HG02588 (cell line): ENCODE results near the gene DCLK2.

Experiments used
- ATAC-seq: cut with Tn5 transposase; IDR thresholded peaks from one replicate; pipeline ENCODE4 v1.9.1; 2021; ENCODE audit warnings: mild to moderate bottlenecking, moderate library complexity; ENCODE audit not compliant: unreplicated experiment

DCLK2 gene

DNA sequence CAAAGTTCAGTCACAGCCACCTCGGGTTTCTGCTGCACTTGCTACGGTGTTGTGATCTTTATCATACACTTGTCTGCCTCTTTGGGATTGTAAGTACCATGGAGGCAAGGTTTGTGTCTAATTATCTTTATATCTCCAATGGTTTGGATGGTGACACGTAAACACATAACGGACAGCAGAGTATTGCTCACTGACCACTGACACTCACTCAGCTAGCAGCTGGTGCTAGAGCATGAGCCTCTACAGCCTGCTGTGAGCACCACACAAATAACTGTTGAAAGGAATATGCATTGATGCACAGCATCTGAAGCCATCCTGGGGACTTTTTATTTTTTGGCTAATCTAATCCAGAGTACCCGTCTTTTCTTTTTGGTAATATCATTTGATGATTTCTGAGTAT, 156.0 kb downstream of the DCLK2 start:
- no peak for ATAC-seq

DNA sequence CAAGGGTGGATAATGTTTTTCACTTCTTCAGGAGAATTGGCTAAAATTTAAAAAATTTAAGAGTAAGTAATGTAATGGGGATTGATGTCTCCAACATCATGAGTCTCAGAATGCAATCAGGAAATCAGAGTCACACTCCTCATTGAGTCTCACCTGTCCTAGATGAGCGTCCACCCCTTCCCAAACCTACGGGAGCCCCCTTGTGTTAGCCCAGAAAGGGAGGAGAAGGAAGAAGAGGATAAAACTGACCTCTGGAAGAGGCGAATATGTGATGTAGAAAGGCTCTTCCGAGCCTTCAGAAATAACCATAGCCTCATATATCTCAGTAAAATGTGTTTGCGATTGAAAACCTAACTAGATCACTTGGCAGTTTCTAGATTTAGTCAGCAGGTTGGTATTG, 157.1 kb downstream of the DCLK2 start:
- no peak for ATAC-seq

DNA sequence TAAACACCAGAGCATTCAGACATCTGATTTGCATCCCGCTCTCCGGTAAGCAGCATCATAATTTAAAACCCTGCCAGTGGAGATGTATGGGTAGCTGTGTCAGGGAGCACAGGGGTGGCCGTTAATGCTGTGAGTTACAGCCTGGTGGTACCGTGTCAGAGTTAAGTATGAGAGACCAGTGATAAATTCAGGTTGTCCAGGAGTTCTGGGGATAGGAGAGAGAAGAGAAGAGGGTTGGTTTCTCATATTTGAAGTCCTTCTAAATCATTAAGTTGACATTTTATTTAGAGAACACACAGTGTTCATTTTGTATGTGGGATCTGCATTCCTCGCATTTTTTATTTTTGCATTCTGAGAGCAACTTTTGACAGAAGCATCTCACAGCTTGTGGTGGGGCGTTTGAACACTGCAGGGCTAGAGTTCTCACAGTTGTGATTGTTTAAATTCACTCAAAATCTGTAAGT, 157.6 kb downstream of the DCLK2 start:
- ATAC-seq = no peak

DNA sequence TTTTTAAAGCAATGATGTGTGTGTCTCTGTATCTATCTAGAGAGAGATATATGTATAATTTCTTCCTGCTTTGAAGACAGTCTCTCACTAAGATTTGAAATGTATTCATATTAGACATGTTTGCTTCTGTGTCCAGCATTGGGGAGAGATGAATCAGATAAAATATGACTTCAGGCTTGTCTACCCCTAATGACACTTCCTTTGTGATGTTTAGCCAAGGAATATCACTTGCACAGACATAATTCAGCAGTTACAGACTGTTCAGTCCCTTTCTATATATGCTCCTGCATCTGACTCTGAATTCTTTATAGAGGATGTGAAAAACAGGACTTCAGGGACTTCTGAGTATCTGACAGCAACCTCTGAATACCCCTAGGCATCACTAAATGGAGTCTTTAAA, 158.4 kb downstream of the DCLK2 start:
- no peak for ATAC-seq

DNA sequence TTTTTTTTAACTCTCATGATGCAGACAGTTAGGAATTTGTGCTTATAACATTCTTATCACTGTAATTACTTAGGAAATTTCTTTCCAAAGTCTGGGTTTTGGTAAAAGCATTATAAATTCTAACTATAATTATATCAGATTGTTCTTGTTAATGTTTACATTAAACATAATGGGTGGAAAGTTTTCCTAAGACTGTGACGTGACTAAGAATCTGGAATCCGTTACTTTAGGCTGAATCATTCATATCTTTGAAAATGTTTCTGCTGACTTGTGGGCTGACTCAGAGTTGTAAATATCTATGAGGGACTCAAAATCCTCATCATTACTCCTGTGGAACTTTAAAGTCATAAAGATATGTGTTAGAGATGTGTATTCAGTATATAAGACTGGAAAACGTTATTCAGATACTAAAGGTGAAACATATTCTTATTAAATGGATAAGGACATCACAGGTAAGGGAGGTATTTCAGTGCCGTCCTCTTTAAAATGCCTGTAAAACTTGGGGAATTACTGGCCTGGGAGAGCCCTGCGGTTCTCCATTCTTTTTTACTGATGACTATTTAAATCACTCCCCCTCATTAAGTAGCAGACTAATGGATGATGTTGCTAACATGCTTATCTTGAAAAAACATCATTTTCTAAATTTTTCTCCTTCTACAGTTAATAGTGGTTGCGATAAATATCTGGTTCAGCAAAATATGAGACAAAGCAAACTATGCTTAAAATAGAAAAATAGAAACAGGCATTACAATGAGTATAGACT, 159.0 kb downstream of the DCLK2 start:
- no peak for ATAC-seq

DNA sequence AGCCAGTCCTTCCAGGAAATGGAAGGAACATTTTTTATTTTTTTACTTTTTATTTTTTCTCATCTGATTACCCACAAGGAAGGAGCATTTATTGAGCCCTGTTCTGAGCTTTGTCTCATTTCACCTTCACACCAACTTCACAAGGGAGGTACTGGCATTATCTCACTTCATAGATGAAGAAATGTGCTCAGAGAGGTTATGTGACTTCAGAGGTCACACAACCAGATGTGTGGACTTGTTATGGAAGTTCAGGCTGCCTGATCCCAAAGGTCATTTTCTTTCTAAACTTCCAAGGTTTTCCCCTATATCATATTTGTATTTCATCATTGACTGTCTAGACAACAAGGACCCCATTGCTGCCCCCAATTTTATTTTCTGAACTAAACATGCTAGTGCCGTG, 160.3 kb downstream of the DCLK2 start:
- no peak for ATAC-seq

DNA sequence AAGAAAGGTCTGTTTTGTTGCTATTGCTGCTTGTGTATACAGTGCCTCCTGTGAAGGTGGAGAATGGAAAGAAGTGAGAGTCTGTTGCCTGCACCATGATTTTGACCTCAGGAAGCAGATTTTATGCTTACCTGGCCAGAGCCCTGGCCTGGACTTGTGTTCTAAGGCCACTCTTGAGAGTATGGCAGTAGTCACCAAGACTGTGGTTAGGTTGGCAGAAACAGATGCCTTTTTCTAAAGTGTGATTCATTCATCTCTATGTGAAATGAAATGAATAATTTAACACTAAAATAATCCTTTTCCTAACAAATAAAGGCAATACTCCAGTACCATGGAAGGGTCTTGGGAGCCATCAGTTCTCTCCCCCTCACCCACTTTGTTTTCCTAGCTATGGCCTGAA, 161.8 kb downstream of the DCLK2 start:
- no peak for ATAC-seq

DNA sequence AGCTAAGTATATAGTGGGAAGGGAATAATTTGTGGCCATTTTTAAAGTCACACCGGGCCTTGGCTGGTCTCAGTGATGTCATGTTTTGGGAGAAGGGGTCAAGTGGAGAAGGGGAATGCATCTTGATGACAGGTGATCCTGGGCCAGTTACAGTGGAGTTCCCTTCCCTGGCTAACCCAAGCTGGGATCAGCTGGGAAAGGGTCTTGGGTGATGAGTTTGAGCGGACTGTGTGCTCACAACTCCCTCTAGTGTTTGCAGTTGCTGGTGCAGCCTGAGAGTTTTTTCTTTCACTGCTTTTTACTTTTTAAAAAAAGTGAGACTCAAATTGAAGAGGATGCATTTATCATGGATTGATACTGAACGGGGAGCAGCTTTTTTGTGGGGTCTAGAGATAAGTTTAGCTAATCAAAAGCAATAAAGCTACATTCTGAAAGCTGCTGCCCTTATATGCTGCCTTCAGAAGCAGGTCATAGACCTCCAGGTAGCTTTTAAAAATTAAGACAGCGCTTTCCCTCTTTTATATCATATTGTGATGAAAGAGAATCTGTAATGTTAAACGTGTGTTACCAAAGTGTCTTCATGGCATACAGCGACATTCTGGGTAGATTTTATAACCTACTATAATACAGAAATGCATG, 164.7 kb downstream of the DCLK2 start:
- ATAC-seq = no peak

DNA sequence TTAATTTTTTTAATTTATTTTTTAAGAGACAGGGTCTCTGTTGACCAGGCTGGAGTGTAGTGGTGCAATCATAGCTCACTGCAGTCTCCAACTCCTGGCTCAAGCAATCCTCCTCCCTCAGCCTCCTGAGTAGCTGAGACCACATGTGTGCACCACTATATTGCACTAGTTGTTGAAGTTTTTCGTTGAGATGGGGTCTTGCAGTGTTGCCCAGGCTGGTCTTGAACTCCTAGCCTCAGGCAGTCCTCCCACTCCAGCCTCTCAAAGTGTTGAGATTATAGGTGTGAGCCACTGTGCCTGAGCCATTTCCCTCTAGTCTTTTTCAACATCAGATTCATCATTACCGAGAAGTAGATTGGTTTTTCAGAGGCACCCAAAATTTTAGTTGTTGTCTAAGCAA, 165.7 kb downstream of the DCLK2 start:
- no peak for ATAC-seq

DNA sequence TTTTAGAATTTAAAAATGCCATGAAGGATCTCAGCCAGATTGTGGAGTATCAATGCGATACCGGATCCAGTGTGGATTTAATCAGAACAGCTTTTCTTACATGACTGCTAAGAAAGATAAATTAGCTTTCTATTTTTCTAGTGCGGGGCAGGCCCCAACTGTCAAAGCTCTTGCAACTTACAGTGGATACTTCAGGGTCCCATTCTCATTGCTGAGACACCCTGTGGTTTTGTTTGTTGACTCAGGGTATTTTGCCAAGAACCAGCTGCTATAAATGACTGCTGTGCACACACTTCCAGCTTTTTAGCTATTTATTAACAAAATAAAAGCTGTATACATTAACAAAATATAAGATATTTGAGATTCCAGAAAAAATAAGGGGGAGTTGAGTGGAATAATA, 166.4 kb downstream of the DCLK2 start:
- no peak for ATAC-seq

DNA sequence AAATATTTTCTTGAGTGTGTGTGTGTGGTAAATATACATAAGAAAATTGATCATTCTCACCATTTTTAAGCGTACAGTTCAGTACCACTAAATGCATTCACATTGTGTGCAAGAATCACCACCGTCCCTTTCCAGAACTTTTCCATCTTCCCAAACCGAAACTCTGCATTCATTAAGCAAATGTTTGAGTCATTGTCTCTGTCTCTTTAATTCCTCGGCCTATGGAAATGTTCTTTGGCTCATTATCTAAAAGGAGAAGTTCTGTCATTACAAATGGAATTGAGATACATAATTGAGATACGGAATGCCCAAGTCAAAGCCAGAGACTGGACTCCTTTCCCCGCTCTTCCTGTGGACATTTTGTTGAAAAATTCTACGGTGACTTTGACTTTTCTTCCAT, 168.9 kb downstream of the DCLK2 start:
- no peak for ATAC-seq

DNA sequence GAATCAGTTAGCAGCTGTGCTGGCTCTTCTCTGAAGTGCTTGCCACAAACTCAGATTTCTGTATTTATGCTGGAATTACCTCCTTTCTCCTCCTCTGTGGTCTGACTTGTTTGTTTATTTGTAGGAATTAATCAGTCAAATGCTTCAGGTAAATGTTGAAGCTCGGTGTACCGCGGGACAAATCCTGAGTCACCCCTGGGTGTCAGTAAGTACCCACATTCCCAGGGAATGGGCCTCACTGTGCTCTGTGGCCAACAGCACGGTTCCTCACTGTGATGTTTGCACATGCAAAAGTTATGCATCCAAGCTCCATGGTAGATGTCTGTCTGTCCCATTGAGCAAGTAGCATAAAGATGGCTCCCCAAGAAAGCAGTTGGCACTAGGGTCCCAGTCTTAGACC, 169.9 kb downstream of the DCLK2 start:
- ATAC-seq = no peak

DNA sequence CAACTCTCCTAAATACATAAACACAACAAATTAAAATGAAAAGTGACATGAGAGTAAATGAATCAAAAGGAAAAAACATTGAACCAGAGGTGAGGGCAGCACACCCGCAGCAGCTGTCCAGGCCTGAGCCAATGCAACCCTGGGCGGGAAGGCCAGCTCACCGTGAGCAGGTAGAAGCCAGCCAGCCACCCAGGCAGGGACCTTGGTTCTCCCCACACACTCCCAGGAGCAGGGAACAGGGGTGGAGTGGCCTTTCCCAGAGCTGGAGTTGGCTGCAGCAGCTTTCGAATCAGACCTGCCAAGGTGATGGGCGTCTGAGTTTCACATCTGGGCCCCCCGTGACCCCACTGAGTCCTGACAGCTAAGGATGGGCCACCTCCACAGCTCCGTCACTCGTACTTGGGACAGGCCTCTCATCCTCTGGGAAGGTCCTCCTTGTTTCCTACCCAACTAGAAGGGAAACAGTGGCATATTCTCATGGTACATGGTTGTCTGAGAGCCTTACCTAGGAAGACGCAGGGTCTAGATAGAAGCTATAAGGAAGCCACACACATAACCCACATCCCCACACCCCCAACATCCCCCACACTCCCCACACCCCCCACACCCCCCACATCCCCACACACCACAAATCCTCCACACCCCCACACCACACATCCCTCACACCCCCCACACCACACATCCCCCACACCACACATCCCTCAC, 172.2 kb downstream of the DCLK2 start:
- no peak for ATAC-seq

DNA sequence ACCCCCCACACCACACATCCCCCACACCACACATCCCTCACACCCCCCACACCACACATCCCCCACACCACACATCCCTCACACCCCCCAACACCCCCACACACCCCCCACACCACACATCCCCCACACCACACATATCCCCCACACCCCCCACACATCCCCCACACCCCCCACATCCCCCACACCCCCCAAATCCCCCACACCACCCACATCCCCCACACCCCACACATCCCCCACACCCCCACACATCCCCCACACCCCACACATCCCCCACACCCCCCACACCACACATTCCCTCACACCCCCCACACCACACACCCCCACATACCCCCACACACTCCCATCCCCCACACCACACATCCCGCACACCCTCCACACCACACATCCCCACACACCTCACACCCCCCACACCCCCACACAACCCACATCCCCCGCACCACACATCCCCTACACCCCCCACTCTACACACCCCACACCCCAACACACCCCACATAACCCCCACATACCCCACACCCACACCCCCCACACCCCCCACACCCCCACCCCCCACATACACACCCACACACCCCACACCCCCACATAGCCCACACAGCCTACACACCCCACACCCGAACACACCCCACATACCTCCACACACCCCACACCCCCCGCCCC, 172.9 kb downstream of the DCLK2 start:
- ATAC-seq = no peak

DNA sequence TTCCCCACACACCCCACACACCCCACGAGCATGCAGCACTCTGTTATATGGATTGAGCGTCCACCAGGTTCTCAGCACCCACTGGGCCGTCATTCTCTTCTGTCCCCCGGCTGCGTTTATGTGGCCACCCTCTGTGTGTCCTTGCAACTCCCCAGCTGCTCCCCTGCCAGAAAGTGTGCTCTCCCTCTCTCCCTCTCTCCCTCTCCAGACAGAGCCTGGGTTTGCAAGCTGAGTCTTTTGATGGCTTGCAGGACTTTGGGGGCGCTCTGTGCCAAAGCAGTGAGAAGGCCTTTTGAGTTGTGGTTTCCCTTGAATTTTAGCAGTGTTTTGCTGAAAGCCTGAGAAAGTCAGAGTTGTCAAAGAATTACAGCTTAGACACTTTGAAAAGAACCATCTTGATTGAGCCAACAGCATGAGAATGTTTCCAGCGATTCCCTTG, 173.5 kb downstream of the DCLK2 start:
- no peak for ATAC-seq

DNA sequence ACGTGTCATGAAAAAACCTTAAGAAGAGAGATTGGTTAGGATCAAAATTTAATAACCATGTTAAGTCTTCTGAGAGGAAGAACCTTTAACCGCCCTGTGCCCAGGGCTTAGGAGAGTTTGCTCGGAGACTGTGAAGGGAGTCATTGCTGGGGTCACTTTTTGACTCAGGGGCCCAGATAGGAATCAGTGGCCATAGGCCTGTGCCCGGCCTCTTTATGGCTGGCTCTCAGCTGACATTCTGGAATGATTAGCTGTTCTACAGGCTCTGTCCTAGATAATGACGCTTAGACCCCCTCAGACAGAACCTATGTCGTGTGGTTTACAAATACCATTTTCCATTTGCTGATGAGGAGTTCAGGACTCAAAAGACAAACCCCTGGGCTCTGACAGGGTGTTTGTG, 174.1 kb downstream of the DCLK2 start:
- no peak for ATAC-seq

DNA sequence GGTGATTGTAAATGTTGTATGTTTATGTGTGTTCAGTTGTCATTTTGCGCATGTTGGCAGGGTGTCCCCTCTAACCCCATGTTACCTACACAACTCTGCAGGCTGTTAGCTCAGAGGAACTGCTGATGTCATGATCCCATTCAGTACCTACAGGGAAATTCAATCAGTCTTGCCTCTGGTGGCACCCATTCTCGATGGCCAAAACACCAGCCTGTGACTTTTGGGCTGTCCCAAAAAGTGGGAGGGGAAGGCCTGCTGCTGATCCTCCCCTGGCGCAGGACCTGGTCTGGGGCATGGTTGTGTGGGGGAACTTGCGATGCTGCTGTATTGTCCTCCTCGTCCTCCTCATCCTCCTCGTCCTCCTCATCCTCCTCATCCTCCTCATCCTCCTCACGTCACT, 174.5 kb downstream of the DCLK2 start:
- ATAC-seq = no peak

DNA sequence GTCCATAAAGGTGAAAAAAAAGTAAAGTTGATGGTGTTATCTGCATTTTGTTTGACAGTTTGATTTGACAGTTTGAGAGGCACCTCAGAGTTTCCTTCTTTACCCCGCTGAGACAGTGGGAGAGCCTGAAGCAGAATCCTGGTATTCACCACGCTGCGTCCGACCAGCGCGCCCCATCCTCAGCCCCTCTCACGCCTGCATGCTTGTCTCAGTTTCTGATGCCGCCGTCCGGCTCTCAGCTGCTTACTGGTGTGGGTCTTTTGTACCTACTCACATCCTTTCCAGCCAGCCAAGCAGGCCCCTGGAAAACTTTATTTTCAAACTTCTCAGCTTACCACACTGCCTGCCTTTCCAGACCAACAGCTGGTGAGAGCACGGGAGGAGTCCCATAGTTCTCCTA, 175.2 kb downstream of the DCLK2 start:
- no peak for ATAC-seq

DNA sequence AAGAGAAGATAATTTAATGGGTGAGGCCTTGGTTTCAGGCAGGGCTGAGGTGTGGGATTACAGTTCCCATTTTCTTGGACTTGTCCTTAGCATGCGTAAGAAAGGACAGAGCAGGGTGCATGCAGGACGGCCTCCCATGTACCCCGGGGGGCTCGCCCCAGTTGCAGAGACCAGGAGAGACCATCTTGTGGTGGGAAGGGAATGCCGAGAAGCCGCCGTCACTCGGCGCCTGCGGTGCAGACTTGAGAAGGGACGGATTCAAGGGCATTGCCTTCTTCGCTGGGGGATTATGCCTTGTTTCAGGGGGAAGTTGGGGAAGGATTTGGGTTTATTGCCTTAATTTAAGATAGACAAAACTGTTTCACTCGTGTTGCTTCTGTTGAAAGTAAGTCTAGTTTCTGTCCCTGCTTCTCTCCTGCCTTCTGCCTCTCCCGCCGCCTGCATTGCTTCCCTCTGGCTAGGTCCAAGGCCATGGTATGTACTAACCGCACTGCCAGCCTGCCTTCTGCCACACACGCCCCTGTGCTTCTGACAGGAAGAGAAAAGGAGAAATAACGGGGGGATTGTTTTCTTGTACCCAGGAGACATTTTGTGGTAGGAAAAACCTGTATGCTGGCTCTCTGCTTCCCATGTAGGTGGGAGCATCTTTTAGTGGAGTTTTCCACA, 175.9 kb downstream of the DCLK2 start:
- ATAC-seq = no peak

DNA sequence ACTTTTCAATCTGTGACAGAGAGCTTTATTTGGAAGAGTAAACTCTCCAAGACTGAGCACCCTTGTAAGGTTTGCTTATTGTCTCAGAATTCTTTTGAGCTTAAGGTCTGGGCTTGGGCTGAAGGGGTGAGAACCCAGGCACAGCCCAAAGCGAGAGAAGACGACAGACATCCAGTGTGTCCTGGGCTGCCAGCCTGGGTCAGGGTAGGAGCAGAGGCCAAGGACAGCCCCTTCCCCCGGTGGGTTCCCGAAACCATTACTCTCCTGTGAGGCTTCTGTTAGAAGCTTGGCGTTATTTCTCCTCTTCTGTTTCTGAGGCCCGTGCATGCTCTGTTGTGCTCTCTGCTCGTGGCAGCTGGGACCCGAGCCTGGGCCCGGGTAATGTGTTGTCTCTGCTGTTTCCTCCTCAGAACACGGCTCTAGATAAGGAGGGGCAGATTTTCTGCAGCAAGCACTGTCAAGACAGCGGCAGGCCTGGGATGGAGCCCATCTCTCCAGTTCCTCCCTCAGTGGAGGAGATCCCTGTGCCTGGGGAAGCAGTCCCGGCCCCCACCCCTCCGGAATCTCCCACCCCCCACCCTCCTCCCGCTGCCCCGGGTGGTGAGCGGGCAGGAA, 177.5 kb downstream of the DCLK2 start:
- ATAC-seq = no peak

DNA sequence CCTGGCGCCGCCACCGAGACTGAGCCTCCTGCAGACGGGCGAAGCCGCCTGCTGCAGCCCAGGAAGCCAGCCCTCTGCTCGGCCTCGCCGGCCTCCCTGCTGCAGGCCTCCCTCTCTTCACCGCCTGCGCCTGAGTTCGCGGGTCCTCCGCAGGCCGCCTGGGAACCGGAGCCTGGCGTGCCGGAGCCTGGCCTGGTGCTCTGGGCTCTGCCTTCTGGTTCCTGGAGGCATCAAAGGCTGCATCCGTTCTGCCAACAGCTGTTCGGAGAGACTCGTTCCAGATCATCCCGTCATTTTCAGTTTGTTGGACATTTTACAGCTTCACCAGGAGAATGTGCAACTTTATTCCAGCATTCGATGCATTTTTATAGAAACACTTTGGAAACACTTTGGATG, 178.0 kb downstream of the DCLK2 start:
- ATAC-seq = no peak
